H1 (cell line): ENCODE data around the gene TUBGCP4. TPM values are rescaled to one million over a fixed set of nuclear protein-coding genes. Genes with fewer than 3 reads are reported as not detected.

ENCODE experiments used
- ASH2L ChIP-seq: fragments of 200-600, 300-600 bp; sonication (generic); IDR thresholded peaks from one replicate; pipeline ENCODE4 v1.7.1; 2017; ENCODE audit warnings: low read length
- CHD7 ChIP-seq: fragments of 300-600 bp; sonication (generic); IDR thresholded peaks from 2 replicates; pipeline ENCODE4 v1.7.1; 2012; ENCODE audit warnings: low read length, moderate library complexity, mild to moderate bottlenecking, inconsistent platforms; ENCODE audit not compliant: insufficient replicate concordance
- NANOG ChIP-seq: IDR thresholded peaks from 2 replicates; pipeline ENCODE4 v1.6.1; 2011; ENCODE audit warnings: low read length, low read depth, mild to moderate bottlenecking, inconsistent platforms; ENCODE audit not compliant: insufficient read depth, poor library complexity, severe bottlenecking
- POLR2A ChIP-seq, 2 experiments: IDR thresholded peaks; 1 replicate in 1 of 2; 2 replicates in 1 of 2; pipeline ENCODE4 v1.6.1; 2011; ENCODE audit warnings: low read depth in 2 of 2, low read length in 2 of 2, mild to moderate bottlenecking in 2 of 2; ENCODE audit errors: control extremely low read depth in 1 of 2
- POLR2AphosphoS5 ChIP-seq: IDR thresholded peaks from 2 replicates; pipeline ENCODE4 v1.6.1; 2011; ENCODE audit warnings: low read depth, low read length
- SIN3A ChIP-seq, 2 experiments: IDR thresholded peaks in 1 of 2; conservative IDR thresholded peaks in 1 of 2; 2 replicates each; pipeline ENCODE4 v1.6.1; 2011 to 2012; ENCODE audit warnings: low read length in 2 of 2, improper control_type of control experiment in 1 of 2, low read depth in 1 of 2, mild to moderate bottlenecking in 1 of 2
- SP1 ChIP-seq: IDR thresholded peaks from 2 replicates; pipeline ENCODE4 v1.6.1; 2011; ENCODE audit warnings: low read depth, low read length
- TAF1 ChIP-seq: IDR thresholded peaks from 2 replicates; pipeline ENCODE4 v1.6.1; 2011; ENCODE audit warnings: mild to moderate bottlenecking, low read depth, low read length
- TAF7 ChIP-seq: optimal IDR thresholded peaks from 2 replicates; pipeline ENCODE3; 2011; ENCODE audit warnings: low read depth, mild to moderate bottlenecking, inconsistent platforms, low read length, moderate library complexity, borderline replicate concordance
- ZNF274 ChIP-seq: IDR thresholded peaks from 2 replicates; pipeline ENCODE4 v1.7.0; 2012; ENCODE audit warnings: low read length, borderline replicate concordance; ENCODE audit errors: extremely low read depth
- polyA plus RNA-seq, 7 experiments: library from polyadenylated mRNA; depleted of rRNA in 3 of 7; stranded (reverse) in 5 of 7; unstranded in 2 of 7; fragments of >200 nt in 5 of 7; fragments of 200-250 nt in 2 of 7; gene quantifications; 1 replicate in 5 of 7; 2 replicates in 1 of 7; 4 replicates in 1 of 7; pipeline versions ENCODE4 v1.2.1 to v1.2.3, GENCODE V29; 2011 to 2013; ENCODE audit warnings: missing spikeins in 2 of 7, mixed read lengths in 2 of 7
- total RNA-seq: library from RNA; stranded (reverse); fragmentation: NEBNext Ultra II Directional; extraction: Animal tissue kit (Norgen Biotek cat#: 25700); gene quantifications from 2 replicates; pipeline ENCODE4 v1.2.1, GENCODE V29; 2021

TUBGCP4 gene
- total and polyA plus RNA-seq, 2 of the 8 experiments (the other 6 are each of a cell fraction or from before 2014, with no cell fraction given): 7.3 to 23.4 TPM

GRCh38 chr15:43329960-43330779 lies 40.7 kb upstream of the TUBGCP4 start, which contains the start of gene LCMT2 (continued):
- no peak for TF ChIP-seq SP1
- TF ChIP-seq TAF7: peak; percentile 62
- peak; percentile 57 for TF ChIP-seq POLR2AphosphoS5
- TF ChIP-seq ZNF274: no peak
- TF ChIP-seq POLR2A (IDR thresholded peaks at IDR 0.05; ENCODE audit: control extremely low read depth in 1 of 2, low read depth in 2 of 2, low read length in 2 of 2): peak in 1 of 2 experiments; percentile 89; a peak in 2 of 3 replicates
- TF ChIP-seq TAF1: peak; percentile 64
- TF ChIP-seq CHD7: no peak
- TF ChIP-seq ASH2L: peak; percentile 73
- TF ChIP-seq SIN3A (conservative IDR thresholded peaks at IDR 0.05 in 1 of 2, IDR thresholded peaks at IDR 0.05 in 1 of 2; ENCODE audit: low read depth in 1 of 2, low read length in 2 of 2): peak; percentile 70; a peak in 1 of 4 replicates
- TF ChIP-seq NANOG: no peak
